ENCODE measurements around the gene ZNF423. TPM values are rescaled to one million over a fixed set of nuclear protein-coding genes. Genes with fewer than 3 reads are reported as not detected.

The ZNF423 gene
- total RNA-seq, 4 donors from 2014 or later = 7.0 to 19.7 (median 8.4) TPM

GRCh38 chr16:49473131-49473530, 382.8 kb downstream of the ZNF423 start:
- Histone ChIP-seq H3K27me3 (no peaks in the 10 kb centered on the region), H3K4me1 (no peaks in the 10 kb centered on the region), H3K36me3 (no peaks in the 10 kb centered on the region), H3K4me3 (no peak overlapping the region), H3K27ac (no peak overlapping the region), H3K9me3 (no peaks in the 10 kb centered on the region)
- ATAC-seq = no peak
- TF ChIP-seq EP300 (IDR thresholded peaks at IDR 0.05) (no peak), POLR2A (IDR thresholded peaks at IDR 0.05) (no peak), CTCF (IDR thresholded peaks at IDR 0.05) (no peak), POLR2AphosphoS5 (IDR thresholded peaks at IDR 0.05) (no peak)
- WGBS, 2 donors (ENCODE audit: low coverage in 1 of 2) = 60% methylated on average over 1 of the region's 5 CpGs; no CpG with 5 or more reads in 1 of the 2 donors

- no peak for TF ChIP-seq CTCF (IDR thresholded peaks at IDR 0.05)
- no peak for TF ChIP-seq EP300 (IDR thresholded peaks at IDR 0.05)
- TF ChIP-seq POLR2AphosphoS5 (IDR thresholded peaks at IDR 0.05) = no peak
- no peak for TF ChIP-seq POLR2A (IDR thresholded peaks at IDR 0.05)
- Histone ChIP-seq H3K36me3 (no peaks in the 10 kb centered on the region), H3K4me1 (no peaks in the 10 kb centered on the region), H3K4me3 (no peak overlapping the region), H3K9me3 (no peaks in the 10 kb centered on the region), H3K27ac (no peak overlapping the region), H3K27me3 (no peaks in the 10 kb centered on the region)
- WGBS, 2 donors (ENCODE audit: low coverage in 1 of 2) = 81% methylated on average over 10 of the region's 13 CpGs; no CpG with 5 or more reads in 1 of the 2 donors
- no peak for ATAC-seq
These were observed 383.3 kb downstream of the ZNF423 start for GRCh38 chr16:49472598-49472997.

DNA sequence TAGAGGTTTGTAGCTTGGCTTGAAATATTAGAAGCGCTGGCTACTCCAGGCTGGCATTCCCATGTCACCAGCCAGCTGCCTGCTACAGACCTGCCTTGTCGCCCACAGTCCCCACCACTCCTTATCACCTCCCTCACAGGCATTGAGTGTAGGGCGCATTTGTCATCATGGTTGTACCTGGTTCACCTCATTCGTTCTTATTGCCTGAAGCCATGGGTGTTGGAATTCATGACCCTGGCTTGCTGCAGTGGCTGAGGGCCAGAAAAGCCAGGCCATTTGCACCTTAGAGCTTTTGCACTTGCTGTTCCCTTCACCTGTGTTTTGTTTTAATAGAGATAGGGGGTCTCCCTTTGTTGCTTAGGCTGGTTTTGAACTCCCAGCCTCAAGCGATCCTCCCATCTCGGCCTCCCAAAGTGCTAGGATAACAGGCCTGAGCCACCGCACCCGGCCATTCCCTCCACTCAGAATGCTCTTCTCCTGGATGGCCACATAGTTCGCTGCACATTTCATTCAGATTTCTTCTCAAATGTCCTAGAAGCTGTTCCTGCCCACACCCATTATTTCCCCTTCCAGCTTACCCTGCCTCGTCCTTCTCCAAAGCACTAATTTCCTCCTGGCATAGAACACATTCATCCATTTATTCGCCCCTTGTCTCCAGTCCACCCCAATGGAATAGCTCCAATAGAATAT, 384.7 kb downstream of the ZNF423 start:
- Histone ChIP-seq H3K27me3 (no peaks in the 10 kb centered on the region), H3K4me1 (no peaks in the 10 kb centered on the region), H3K9me3 (no peaks in the 10 kb centered on the region), H3K36me3 (no peaks in the 10 kb centered on the region), H3K27ac (no peak overlapping the region), H3K4me3 (no peak overlapping the region)
- TF ChIP-seq EP300 (IDR thresholded peaks at IDR 0.05) = no peak
- no peak for TF ChIP-seq POLR2AphosphoS5 (IDR thresholded peaks at IDR 0.05)
- TF ChIP-seq POLR2A (IDR thresholded peaks at IDR 0.05) = no peak
- no peak for TF ChIP-seq CTCF (IDR thresholded peaks at IDR 0.05)
- ATAC-seq = no peak
- WGBS, 2 donors (ENCODE audit: low coverage in 1 of 2) = 88 to 98% methylated on average over 9 of the region's 11 CpGs

- ATAC-seq = no peak
- Histone ChIP-seq H3K4me3 (no peak overlapping the region), H3K4me1 (no peaks in the 10 kb centered on the region), H3K27me3 (peaks cover under 1% of the 10 kb centered on the region), H3K9me3 (no peaks in the 10 kb centered on the region), H3K36me3 (no peaks in the 10 kb centered on the region), H3K27ac (no peak overlapping the region)
- no CpG with 5 or more reads among the region's 3 CpGs for WGBS, 2 donors (ENCODE audit: low coverage in 1 of 2)
- TF ChIP-seq EP300 (IDR thresholded peaks at IDR 0.05) = no peak
- no peak for TF ChIP-seq CTCF (IDR thresholded peaks at IDR 0.05)
- TF ChIP-seq POLR2AphosphoS5 (IDR thresholded peaks at IDR 0.05) = no peak
- TF ChIP-seq POLR2A (IDR thresholded peaks at IDR 0.05) = no peak
These were observed 385.4 kb downstream of the ZNF423 start for GRCh38 chr16:49470513-49470991.

GRCh38 chr16:49469930-49470451, 385.9 kb downstream of the ZNF423 start:
- no peak for TF ChIP-seq POLR2AphosphoS5 (IDR thresholded peaks at IDR 0.05)
- TF ChIP-seq EP300 (IDR thresholded peaks at IDR 0.05) = no peak
- no peak for TF ChIP-seq CTCF (IDR thresholded peaks at IDR 0.05)
- TF ChIP-seq POLR2A (IDR thresholded peaks at IDR 0.05) = no peak
- 20 to 91% methylated on average over 1 to 7 of the region's 13 CpGs for WGBS, 2 donors (ENCODE audit: low coverage in 1 of 2)
- Histone ChIP-seq H3K36me3 (no peaks in the 10 kb centered on the region), H3K4me1 (no peaks in the 10 kb centered on the region), H3K4me3 (no peak overlapping the region), H3K27ac (no peak overlapping the region), H3K9me3 (no peaks in the 10 kb centered on the region), H3K27me3 (peaks cover 6% of the 10 kb centered on the region)
- ATAC-seq = no peak
